Right ventricle myocardium inferior (tissue), 1 donor: ENCODE data around the gene PPT2. TPM values are rescaled to one million over a fixed set of nuclear protein-coding genes. Genes with fewer than 3 reads are reported as not detected.

Experiments used
- ATAC-seq: fragments of 200-7000 bp; cut with Tn5 transposase; one replicate; pipeline ENCODE4 v1.9.1; 2020; ENCODE audit warnings: mild to moderate bottlenecking, moderate library complexity
- DNase-seq: peaks from one replicate; pipeline ENCODE4 v3.0.0; 2021; ENCODE audit errors: missing footprints
- intact Hi-C: fragments of 100-400 bp; cut with DNase I; formaldehyde crosslinking; loops from one replicate; pipeline ENCODE4 v1.11.0; 2022
- total RNA-seq: library from RNA; stranded (reverse); fragmentation: NEBNext Ultra II Directional; extraction: Animal tissue kit (Norgen Biotek cat#: 25700); gene quantifications from one replicate; pipeline ENCODE4 v1.2.1, GENCODE V29; 2021
- donor health status: DM: no; HTN: yes; CAD: no; lungs with severe emphysema.

Gene PPT2
- total RNA-seq, 1 donor from 2014 or later = 22.8 TPM

- ATAC-seq (no peak), DNase-seq (no peak)
- intact Hi-C loops = no loop called here
Observed at GRCh38 chr6:32167761-32168262, 13.9 kb downstream of the PPT2 start.

GRCh38 chr6:32168350-32168749, 14.4 kb downstream of the PPT2 start:
- no peak for DNase-seq

GRCh38 chr6:32168807-32169591, 15.1 kb downstream of the PPT2 start:
- intact Hi-C loops = no loop called here
- DNase-seq (no peak), ATAC-seq (no peak)

More at GRCh38 chr6:32168350-32168749, 14.4 kb downstream of the PPT2 start:
- ATAC-seq = no peak
- intact Hi-C loops = no loop called here

GRCh38 chr6:32170294-32170693, 16.4 kb downstream of the PPT2 start:
- DNase-seq (no peak), ATAC-seq (no peak)
- intact Hi-C loops = loop anchor here (10.0 kb wide), 1 partner anchor 505 kb away; the partner anchor contains the start of genes C6orf47, CSNK2B, GPANK1 and LY6G5B

- ATAC-seq = no peak
- intact Hi-C loops = loop anchor here (10.0 kb wide), 1 partner anchor 506 kb away; the partner anchor contains the start of genes C6orf47, CSNK2B, GPANK1 and LY6G5B
- no peak for DNase-seq
Observed at GRCh38 chr6:32171234-32171633, 17.3 kb downstream of the PPT2 start.

- intact Hi-C loops = loop anchor here (10.0 kb wide), 1 partner anchor 508 kb away; the partner anchor contains the start of genes C6orf47, CSNK2B, GPANK1 and LY6G5B
- no peak for DNase-seq
- no peak for ATAC-seq
Observed at GRCh38 chr6:32173051-32173727, 19.2 kb downstream of the PPT2 start.

GRCh38 chr6:32174416-32174815, 20.5 kb downstream of the PPT2 start:
- no peak for ATAC-seq
- no peak for DNase-seq
- intact Hi-C loops = loop anchor here (10.0 kb wide), 1 partner anchor 510 kb away; the partner anchor contains the start of genes C6orf47, CSNK2B, GPANK1 and LY6G5B

GRCh38 chr6:32175322-32175710, 21.4 kb downstream of the PPT2 start:
- DNase-seq (no peak), ATAC-seq (no peak)
- intact Hi-C loops = loop anchor here (10.0 kb wide), 1 partner anchor 511 kb away; the partner anchor contains the start of genes C6orf47, CSNK2B, GPANK1 and LY6G5B

GRCh38 chr6:32175711-32176475, 22.0 kb downstream of the PPT2 start, which contains the start of gene AGPAT1:
Gene AGPAT1 (minus strand): TSS chr6:32176084. CDS start chr6:32171496, 4,588 bp downstream.
- ATAC-seq (peak; percentile 73), DNase-seq (peak; percentile 98)
- intact Hi-C loops = loop anchor here (1.0 to 10.0 kb wide), 3 partner anchors 22 to 511 kb away; partner anchors contain the start of genes ATF6B, C6orf47, CSNK2B and GPANK1

- DNase-seq (no peak), ATAC-seq (no peak)
- intact Hi-C loops = loop anchor here (1.0 to 10.0 kb wide), 3 partner anchors 22 to 512 kb away; partner anchors contain the start of genes ATF6B, C6orf47, CSNK2B and GPANK1
Observed at GRCh38 chr6:32176476-32177182, 22.7 kb downstream of the PPT2 start.

- peak; percentile 13 for ATAC-seq
- intact Hi-C loops = loop anchor here (2.0 to 10.0 kb wide), 2 partner anchors 48 to 512 kb away; partner anchors contain the start of genes ATF6B, C6orf47, CSNK2B and GPANK1
- no peak for DNase-seq
Observed at GRCh38 chr6:32177183-32177787, 23.3 kb downstream of the PPT2 start.

GRCh38 chr6:32177788-32178546, 24.0 kb downstream of the PPT2 start, which contains the start of gene RNF5:
Gene RNF5 (plus strand): TSS chr6:32178405. CDS start chr6:32178512, 107 bp downstream.
- peak; percentile 96 for DNase-seq
- ATAC-seq = peak; percentile 88
- intact Hi-C loops = loop anchor here (1.0 to 10.0 kb wide), 3 partner anchors 17 to 513 kb away; partner anchors contain the start of genes ATF6B, C6orf47, CSNK2B and GPANK1

- DNase-seq (no peak), ATAC-seq (no peak)
- intact Hi-C loops = loop anchor here (1.0 to 10.0 kb wide), 2 partner anchors 17 to 514 kb away; partner anchors contain the start of genes C6orf47, CSNK2B, GPANK1 and LY6G5B
Observed at GRCh38 chr6:32178547-32179440, 24.9 kb downstream of the PPT2 start.

GRCh38 chr6:32179766-32180405, 25.9 kb downstream of the PPT2 start:
- ATAC-seq = no peak
- DNase-seq = no peak
- intact Hi-C loops = loop anchor here (10.0 kb wide), 1 partner anchor 515 kb away; the partner anchor contains the start of genes C6orf47, CSNK2B, GPANK1 and LY6G5B
